Cerebellar cortex (tissue), 1 donor: ENCODE measurements around the gene RNPS1.
A peak's percentile ranks its signal among the peaks of the same experiment; 100 is the strongest.
"Not testable (repeated sequence)": the region's sequence is repeated elsewhere in the genome, so short reads cannot be mapped to it uniquely, and the experiment has no call there.

ENCODE experiments used
- DNase-seq: peaks from one replicate; pipeline ENCODE4 v3.0.0-alpha.2; 2015; ENCODE audit warnings: low spot score

Gene RNPS1

DNA sequence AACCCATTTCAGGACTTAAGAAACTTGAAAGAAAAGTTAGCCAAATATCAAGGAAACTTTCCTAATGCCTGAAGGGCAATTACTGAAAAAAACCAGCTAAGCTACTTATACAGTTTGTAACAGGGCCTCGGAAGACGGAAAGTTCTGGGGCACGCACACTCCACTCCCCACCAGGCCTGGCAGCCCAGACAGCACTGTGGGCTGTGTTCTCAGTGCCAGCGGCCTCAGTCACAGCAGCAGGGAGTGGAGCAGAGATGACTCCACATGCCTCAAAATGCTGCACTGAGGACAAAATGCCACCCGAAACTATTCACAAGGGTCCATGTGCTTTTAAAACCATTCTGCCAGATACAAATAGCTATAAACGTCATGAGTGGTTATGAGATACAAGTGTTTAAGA is 10.2 kb downstream of the RNPS1 start:
- DNase-seq, result no peak

DNA sequence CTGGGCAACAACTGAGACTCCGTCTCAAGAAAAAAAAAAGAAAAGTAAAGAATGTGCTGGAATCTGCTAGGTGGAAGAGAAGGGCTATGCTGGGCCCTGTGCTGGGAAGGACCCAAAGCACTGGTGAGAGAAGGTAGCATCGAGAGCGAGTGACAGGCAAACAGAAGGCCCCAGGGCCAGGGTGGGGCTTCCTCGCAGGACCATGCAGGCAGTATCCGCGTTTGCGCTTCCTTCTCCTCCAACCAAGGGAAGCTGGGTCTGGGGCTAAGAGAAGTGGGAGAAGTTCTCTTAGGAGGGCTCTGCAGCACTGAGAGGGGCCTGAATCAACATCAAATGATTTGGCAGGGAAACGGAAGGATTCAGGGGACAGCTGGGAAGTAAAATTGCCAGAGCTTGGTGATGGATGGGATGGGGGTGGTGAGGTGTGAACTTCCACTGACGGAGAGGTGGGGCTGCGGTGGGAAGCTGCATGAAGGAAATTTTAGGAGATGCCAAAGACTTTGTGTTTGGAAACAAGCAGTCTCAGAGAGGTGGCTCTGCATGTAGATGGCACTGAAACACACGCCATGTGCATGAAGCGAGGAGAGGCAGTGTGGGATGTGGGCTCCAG is 11.3 kb downstream of the RNPS1 start:
- DNase-seq, result no peak

DNA sequence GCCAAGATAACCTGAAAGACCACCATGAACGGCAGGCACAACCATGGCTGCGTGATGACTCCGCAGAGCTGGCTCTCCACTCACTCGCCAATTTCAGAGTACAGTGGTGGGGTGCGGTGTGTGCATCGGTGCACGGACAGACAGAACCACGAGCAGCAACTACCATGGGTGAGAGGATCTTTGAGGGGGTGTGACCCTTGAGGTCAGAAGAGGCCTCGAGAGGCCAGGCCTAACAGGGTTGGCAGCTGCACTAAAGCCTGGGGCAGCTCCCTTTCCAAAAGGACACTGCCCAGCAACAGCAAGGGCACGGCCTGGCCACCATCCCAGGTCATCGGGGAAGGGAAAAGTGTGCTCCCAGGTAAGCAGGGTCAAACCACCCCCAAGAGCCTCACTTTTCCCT is 14.6 kb downstream of the RNPS1 start:
- no peak for DNase-seq

GRCh38 chr16:2252806-2253148 is 15.1 kb downstream of the RNPS1 start:
- DNase-seq, result no peak

- peak; percentile 94 for DNase-seq
These were observed 16.4 kb downstream of the RNPS1 start, which contains the start of gene ECI1 for GRCh38 chr16:2251296-2252111. Gene ECI1 (minus strand): TSS chr16:2251587. CDS start chr16:2251566, 21 bp downstream.

DNA sequence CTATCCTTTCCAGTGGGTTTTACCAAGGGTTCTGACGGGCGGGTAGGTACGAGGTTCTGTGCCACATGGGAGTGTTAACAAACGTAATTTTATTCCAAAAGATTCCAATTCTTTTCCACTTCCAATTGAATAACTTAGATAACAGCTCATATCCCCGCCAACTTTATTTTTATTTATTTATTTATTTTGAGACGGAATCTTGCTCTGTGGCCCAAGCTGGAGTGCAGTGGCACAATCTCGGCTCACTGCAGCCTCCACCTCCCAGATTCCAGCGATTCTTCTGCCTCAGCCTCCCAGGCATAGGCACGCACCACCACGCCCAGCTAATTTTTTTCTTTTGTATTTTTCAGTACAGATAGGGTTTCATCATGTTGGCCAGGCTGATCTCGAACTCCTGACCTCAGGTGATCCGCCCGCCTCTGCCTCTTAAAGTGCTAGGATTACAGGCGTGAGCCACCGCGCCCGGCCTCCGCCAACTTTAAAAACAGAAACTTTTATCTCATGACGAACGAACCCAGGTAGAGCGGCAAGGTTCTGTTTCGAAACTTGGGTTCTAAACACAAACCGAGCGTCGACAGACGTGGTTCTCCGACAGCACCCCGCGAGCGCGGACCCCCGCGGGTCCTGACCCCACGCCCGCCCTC is 17.2 kb downstream of the RNPS1 start:
- DNase-seq, result no peak

- DNase-seq, result no peak
These were observed 21.5 kb downstream of the RNPS1 start for GRCh38 chr16:2246301-2246885.

- no peak for DNase-seq
These were observed 22.8 kb downstream of the RNPS1 start for GRCh38 chr16:2244926-2245795.

DNA sequence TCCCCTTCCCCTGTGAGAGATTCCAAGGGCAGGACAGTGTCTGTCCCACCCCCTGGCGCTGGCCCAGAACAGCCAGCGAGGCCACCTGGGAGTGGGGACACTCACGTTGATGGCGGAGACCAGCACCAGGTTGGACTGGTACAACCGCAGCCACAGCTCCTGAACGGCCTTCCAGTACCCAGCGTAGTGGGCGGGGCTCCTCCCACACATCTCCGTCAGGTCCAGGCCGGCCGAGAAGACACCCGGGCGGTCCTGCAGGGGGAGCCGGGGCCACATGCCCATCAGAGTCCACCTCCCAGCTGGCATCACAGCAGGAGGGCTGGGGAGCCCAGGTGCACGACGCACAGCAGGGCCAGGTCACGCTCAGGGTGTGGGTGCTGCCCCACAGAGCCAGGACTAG is 23.6 kb downstream of the RNPS1 start:
- DNase-seq, result no peak

DNA sequence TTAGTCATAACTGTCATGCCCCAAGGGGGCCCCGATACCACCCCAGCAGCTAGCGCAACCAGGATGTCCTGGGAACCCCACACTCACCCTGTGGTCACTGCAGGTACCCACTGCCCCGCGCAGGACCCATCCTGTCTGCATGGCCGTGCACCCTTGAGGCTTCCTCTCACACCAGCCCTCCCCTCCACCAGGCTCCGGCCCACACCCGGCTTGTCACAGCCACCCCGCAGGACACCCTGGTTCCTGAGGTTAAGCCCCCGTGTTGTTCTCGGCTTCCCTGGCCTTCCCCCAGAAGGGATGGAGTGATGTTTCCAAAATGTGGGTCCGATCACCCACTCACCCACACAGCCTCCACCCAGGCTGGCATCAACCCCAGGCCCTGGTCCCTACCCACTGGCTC is 24.1 kb downstream of the RNPS1 start:
- DNase-seq, result no peak

GRCh38 chr16:2243031-2243528 is 24.8 kb downstream of the RNPS1 start:
- DNase-seq, result no peak

- no peak for DNase-seq
These were observed 25.3 kb downstream of the RNPS1 start for GRCh38 chr16:2242598-2242997.

DNA sequence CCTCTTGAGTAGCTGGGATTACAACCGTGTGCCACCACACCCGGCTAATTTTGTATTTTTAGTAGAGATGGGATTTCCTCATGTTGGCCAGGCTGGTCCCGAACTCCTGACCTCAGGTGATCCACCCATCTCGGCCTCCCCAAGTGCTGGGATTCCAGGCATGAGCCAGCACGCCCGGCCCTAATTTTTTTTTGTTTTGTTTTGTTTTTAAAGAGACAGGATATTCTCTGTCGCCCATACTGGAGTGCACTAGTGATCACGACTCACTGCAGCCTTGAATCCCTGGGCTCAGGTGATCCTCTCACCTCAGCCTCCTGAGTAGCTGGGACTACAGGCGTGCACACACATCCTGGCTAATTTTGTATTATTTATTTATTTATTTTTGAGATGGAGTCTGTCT is 27.6 kb downstream of the RNPS1 start:
- DNase-seq, result not testable (repeated sequence)

DNA sequence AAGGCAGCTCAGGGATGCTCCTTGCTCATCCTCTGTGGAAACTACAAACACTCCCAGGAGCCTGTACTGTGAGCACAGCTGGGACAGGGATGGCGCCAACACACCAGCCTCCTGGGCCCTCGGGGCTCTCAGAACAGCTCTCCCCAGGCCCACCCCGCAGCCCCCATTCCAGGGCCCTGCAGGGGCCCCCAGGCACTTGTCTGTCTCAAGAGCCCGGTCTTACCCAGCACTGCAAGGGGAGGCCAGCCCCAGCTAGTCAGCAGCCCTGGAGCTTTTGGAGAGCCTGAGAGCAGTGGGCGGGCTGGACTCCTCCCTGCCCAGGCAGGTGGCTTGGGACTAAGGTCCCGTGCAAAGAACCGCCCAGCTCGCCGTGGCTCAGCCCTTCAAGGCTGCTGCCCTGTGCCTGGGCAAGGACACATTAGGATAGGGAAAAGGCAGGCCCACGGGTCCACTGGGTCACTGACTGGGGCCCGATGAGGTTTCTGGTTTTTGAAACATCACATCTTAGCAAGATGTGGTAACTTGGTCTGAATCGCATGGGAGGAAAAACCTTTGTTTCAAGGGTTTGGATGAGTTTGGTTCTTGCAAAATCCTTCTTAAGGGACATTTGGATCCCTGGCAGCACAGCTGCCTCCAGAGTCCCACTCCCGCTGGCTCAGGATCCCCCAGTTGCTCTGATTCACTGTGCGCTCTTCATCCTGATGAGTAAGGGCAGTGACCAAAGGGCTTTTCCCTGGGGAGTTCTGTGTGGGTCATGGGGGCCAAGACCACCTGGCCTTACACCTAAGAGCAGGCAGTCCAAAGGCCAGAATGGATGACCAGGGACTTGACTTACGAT is 28.9 kb downstream of the RNPS1 start:
- DNase-seq, result peak; percentile 28

DNA sequence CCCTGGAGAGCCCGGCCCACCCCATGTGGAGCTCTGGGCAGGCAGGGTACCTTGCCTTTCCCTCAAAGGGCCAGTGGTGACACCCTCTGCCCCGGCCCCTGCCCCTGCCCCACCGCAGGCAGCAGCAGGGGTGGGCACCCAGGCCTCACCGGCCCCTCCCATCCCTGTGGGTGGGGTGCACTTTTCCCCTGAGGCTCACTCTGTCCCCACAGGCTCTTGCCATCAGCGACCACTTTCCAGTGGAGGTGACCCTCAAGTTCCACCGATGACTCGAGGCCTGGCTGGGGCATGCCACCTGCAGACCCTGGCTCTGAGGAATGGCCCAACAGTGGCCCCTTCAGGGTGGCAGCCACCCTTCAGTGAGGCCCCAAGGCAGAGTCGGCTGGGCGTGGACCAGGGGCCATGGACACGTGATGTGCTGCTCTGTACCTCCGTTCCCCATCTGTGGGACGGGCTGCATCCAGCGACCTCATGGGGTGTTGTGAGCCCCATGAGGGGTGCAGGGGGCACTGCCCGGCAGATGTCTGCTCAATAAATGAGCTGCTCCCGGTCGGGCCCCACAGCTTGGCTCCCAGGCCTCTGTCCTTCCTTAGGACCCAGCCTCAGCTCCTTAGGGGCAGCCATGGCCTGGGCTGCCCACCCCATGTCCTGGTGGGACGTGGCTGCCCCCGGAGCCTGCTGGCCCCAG is 29.6 kb downstream of the RNPS1 start:
- no peak for DNase-seq

DNA sequence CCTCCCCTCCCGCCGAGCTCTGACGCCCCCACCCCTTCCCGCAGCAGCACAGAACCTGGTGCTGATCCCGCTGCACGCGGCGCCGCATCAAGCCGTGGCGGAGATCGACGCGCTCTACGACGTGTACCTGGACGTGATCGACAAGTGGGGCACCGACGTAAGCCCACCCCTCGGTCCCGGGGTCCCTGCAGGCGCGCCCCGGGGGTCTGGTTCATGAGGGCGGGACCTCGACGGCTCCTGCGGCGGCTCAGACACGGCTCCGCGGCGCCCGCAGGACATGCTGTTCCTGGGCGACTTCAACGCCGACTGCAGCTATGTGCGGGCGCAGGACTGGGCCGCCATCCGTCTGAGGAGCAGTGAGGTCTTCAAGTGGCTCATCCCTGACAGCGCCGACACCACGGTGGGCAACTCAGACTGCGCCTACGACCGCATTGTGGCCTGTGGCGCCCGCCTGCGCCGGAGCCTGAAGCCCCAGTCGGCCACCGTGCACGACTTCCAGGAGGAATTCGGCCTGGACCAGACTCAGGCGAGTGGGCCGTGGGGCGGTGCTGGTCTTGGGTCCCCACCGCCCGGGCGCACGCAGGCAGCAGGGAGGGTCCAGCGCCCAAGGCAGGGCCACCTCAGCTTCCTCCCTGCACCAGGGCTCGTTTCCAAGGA is 30.3 kb downstream of the RNPS1 start:
- no peak for DNase-seq

GRCh38 chr16:2237102-2237482 is 30.8 kb downstream of the RNPS1 start:
- no peak for DNase-seq

DNA sequence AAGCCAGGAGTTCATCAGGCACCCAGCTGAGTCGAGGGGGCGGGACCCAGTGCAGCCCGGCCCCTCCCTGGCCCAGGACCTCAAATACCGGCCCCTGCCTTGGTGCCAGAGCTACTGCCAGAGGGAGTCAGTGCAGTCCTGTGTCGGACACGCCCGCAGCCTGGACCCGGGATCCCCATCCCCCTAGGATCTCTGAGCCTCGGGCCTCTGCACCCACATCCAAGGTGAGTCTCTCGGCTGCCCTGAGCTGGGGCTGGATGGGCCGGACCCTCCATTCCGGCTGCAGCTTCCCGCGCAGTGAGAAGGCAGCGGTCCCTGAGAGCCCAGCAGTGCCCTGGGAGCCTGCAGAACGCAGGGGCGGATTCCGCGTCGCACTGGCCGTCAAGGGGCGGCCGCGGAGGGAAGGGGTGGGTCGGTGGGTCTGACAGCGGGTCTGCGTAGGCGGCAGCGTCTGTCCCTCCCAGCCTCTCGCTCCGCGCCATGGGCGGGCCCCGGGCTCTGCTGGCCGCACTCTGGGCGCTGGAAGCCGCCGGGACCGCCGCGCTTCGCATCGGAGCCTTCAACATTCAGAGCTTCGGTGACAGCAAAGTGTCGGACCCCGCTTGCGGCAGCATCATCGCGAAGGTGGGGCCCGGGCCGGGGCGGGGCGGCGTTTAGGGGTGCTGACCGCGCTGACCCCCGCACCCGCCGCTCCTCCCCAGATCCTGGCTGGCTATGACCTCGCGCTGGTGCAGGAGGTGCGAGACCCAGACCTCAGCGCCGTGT is 31.4 kb downstream of the RNPS1 start, which contains the start of gene DNASE1L2:
DNASE1L2 (plus strand) TSS at position 108 of the 765 bp plus-strand sequence; CDS start at position 481, 373 bp downstream.
- DNase-seq, result peak; percentile 46
